Measurements from ENCODE around the gene ROR1.

The ROR1 gene

DNA sequence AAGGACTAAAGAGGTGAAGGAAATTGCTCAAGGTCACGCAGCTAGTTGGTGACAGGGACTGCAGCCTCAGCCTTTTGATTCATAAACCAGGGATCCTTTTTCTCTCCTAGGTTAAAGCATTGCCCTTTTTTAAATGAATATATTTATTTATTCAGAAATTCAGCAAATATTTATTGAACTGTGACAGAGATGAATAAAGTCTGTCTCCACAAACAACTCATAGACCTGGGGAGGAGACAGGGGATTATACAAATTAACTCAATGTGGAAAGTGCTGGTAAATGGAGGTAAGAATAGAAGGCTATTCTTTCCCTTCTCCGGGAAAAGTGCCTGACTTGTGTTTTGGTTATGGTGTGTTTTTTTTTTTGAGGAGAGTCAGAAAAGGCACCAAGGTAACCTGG lies 110.7 kb downstream of the ROR1 start:
- DNase-seq (ENCODE audit: low spot score): no peak

DNA sequence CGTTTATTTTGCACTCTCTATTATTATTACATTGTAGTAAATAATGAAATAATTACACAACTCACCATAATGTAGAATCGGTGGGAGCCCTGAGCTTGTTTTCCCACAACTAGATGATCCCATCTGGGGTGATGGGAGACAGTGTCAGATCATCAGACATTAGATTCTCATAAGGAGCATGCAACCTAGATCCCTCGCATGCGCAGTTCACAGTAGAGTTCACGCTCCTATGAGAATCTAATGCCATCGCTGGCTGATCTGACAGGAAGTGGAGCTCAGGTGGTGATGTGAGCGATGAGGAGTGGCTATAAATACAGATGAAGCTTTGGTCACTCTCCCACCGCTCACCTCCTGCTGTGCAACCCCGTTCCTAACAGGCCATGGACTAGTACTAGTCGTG lies 112.1 kb downstream of the ROR1 start:
- no peak for DNase-seq (ENCODE audit: low spot score)

DNA sequence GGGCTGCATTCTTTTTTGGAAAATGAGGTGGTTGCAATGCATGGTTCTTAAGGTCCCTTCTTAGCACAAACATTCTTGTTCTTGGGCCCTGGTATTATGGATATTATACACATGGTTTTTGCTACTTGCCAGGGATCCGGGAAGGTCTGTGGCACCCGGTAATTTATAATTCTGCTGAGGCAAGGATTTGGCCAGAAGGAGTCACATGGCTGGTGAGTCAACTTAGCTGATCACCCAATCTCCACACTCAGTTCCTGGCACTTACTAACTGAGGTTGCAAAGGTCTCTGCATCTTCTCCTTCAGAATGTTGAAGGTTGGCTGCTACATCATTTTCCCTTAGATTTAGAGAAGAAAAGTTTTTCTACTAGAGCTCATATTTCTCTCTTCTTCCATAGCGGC lies 112.5 kb downstream of the ROR1 start:
- no peak for DNase-seq (ENCODE audit: low spot score)

DNA sequence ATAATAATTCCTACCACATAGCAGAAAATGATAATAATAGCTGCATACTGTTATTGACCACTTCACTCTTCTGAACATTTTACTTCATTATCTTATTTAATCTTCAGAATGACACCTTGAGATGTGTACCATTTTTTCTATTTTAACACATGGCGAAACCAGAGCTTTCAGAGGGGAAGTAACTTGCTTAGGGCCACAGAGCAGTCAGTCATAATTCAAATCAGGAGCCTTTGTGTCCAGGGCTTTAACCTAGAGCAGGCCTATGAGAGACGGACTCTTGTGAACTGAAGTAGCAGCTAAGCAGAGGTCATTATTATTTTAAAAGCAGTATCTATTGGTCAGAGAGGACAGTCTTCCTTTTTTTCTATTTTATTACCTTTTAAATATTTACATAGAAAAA lies 114.0 kb downstream of the ROR1 start:
- DNase-seq (ENCODE audit: low spot score): no peak

DNA sequence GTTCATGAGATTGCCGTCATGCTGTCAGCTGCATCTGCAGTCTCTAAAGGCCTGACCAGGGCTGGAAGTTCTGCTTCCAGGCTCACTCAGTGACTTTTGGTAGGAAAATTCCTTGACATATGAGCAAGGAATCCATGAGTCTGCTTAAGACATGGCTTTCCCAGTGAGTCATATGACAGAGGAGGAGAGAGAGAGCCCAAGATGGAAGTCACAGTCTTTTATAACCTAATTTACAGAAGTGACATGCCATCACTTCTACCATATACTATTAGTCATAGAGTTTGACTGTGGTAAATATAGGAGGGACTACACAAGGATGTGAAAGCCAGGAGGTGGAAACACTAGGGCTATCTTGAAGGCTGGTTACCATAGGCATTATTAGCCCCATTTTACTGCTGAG lies 115.2 kb downstream of the ROR1 start:
- DNase-seq (ENCODE audit: low spot score): no peak

DNA sequence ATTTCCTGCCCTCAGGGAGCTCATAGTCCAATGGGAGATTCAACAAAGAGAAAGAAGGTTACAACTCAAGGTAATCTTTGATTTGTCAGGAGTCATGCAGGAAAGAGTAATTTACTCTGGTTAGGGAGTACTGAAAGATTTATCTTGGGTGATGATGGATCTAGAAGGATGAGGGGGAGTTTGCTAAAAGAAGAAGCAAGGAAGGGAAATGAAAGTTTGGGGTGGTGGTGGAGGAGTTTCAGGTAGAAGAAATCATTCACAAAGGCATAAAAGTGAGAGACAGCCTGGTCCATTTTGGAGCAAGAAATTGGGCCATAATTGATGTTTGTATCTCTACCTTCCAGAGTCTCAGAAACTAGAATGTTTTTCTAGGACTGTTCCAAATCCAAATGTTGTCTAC lies 116.7 kb downstream of the ROR1 start:
- DNase-seq (ENCODE audit: low spot score): no peak

DNA sequence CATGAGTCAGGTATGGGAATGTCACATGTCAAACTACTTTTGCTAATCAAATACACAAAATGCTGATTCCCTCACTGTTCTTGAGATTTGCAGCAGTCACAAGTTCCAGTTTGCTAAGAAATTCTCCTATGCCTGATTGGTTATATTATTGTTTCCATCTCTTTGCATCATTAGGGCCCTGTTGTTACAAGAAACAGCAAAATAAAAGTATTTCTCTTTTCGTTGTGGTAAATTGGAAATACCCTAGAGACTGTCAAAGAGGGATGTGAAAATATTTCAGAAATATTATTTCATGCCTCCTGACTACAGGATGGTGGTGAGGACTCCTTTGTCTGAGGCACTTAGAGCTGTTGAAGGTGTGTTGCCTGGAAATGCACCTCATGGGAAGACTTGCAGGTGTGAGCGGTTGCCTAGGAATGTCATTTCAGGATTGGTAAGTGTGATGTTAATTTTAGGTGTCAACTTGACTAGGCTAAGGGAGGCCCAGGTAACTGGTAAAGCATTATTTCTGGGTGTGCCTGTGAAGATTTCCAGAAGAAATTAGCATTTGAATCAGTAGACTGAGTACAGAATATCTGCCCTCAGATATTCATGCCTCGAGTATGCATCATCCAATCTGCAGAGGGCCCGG lies 117.4 kb downstream of the ROR1 start:
- no peak for DNase-seq (ENCODE audit: low spot score)

DNA sequence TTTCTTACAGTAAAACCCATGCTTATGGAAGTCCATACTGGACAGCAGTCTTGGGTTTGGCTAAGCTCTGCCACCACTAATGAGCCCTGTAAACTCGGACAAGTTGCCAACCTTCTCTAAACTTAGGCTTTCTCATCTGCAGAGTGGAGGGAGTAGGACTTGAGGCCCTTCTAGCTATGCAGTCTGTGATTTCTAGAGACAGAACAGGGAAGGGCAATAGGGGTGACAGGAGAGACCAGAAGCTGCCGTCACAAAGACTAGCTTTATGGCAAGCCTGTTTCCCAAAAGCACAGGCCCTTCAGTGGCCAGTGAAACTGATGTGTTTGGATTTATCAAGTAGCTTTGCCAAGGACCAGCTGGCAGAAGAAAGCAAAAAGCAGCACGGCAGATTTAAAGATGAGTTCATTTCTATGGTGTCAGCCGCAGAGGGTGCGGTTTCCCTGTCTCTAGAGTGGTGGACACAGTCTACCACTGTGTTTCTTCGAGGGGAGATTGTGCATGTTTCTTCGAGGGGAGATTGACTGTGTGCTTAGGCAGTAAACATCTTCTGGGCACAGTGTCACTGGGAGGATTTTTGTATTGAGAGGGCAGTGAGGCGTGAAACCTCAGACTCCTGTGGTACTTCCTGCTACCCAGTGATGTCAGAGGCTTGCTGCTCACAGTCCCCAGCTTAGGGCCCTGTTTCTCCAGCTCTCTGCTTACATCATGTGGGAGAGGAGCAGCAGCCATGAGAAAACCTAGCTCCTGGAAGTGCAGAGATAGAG lies 119.0 kb downstream of the ROR1 start:
- peak; percentile 77 for DNase-seq (ENCODE audit: low spot score)

DNA sequence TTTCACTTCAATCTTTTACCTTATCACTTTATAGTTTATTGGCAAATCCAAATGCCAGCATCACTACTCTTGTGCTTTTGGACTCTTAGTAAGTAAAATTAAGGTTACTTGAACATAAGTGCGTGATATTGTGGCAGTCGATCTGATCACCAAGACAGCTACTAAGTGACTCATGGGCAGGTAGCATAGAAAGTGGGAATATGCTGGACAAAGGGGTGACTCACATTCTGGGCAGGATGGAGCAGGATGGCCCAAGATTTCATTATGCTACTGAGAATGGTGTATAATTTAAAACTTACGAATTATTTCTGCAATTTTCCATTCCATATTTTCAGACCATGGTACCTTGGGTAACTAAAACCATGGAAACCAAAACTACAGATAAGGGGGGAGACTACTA lies 120.2 kb downstream of the ROR1 start:
- DNase-seq (ENCODE audit: low spot score): no peak

DNA sequence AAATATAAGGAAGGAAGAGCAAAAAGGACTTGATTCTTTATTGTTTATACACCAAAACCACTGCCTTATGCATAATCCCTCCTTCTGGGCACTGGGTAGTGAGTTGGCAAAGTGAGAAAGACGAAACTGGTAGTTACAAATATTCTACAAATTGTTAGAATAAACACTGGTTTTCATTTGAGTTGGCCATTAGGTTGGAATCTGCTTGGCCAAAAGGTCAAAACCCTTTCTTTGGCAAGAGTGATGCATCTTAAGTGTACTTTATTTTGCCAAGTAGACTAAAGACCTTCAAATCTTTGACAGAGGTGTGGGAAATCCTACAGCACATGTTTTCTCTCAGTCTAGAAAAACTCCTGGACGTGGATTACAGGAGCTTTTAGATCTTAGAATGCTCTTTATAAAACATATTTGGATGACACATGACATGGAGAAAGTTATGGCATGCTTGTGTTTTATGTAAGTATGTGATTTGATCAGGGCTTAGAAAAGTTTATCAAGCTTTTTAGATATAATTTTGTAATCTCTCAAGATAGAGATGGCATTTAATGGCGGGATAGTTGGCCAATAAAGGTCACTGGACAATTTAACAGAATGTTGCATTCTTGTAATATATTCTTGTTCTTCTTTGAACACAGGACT lies 120.9 kb downstream of the ROR1 start:
- DNase-seq (ENCODE audit: low spot score): no peak

DNA sequence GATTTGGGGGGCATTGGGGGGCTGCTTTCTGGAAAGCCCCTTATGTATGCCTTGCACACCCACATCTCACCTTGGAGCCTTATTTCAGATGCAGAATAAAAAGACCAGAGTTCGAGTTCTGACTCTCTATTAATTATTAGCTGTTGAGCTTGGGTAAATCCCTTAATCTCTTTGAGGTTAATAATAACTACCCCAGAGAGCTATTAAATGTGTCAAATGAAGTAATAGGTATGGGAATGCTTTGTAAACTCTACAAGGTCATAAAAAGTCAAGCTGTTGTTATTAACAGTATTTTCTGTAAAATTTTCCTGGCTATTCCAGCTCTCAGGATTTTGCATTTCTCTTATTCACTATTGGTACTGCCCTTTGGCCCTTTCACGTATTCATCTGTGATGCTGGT lies 122.9 kb downstream of the ROR1 start:
- no peak for DNase-seq (ENCODE audit: low spot score)

DNA sequence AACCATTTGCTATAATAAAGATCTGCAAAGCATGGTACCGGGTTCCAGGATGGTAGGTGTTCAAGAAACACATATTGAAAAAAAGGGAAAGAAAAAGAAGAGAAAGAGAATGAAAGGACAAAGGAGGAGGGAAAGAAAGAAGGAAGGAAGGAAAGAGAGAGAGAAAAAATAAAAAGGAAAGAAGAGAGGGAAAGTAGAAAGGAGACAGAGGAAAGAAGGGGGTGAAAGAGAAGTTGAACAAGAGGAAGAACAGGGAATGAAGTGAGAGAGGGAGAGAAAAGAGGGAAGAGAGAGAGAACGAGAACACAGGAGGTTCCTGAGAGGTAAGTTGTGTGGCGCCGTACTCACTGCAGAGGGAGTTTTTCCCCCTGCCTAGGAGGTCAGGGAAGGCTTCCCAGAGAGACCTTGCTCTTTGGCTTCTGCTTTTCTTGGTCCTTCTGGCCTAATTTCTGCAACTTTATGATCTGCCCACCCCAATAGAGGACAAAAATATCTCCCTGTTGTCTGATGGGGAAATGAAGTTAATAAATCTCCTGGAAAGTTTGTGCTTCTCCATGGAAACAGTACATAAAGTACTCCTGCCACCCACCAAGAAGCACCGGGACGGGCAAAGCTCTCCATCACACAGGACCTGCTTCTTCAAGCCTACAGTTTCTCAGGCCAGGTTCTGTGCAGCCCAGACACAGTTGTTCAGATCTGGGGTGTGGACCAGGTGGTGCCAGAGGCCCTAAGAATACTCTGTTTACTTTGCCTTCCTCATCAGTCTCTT lies 124.8 kb downstream of the ROR1 start:
- no peak for DNase-seq (ENCODE audit: low spot score)

DNA sequence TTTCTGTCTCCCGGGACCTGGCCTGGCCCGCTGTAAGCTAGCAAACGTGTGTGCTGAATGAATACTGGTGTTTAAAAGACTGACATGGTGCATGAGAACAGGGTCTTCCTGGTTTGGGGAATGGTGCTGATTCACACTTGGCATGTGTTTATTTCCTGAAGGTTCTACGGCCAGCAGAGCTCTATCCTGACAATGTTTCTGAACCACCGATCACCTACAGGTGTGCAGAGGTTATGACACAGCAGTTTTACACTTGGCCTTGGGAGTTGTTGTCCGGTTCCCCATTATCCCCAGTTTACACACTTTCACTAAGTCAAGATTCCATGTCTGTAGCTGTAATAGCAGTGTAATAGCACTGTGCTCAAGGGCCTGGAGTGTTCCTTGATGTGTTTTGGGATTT lies 127.3 kb downstream of the ROR1 start:
- no peak for DNase-seq (ENCODE audit: low spot score)

DNA sequence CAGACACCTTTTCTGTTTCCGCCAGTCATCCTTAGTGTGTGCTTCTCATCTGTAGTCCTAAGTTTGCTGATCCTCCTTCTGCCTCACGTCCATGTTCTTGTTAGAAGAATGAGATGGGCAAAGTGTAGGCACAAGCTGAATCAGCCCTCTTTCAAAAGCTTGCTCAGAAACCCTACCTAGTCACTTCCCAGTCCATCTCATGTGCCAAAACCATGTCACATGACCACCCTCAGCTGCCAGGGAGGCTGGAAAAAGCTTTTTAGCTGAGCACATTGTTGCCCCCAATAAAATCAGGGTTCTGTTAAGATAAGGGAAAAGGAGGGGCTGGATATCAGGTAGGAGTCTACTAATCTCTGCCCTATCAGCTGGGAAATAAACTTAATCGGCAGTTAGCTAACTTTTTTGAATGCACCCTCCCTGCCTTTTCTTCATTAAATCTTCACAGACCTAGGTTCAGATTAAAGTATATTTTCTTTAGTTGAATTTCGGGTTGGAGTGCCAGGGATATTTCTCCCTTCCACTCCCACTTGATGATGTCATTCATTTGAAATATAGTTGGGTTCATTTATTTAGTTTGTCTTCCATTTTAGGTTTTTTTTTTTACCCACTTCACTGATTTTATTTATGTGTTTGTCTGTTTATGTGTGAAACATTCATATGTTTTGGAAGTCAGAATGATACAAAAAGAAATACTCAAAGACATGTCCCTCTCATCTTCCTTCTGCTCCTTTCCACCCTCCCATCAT lies 129.2 kb downstream of the ROR1 start:
- DNase-seq (ENCODE audit: low spot score): no peak

DNA sequence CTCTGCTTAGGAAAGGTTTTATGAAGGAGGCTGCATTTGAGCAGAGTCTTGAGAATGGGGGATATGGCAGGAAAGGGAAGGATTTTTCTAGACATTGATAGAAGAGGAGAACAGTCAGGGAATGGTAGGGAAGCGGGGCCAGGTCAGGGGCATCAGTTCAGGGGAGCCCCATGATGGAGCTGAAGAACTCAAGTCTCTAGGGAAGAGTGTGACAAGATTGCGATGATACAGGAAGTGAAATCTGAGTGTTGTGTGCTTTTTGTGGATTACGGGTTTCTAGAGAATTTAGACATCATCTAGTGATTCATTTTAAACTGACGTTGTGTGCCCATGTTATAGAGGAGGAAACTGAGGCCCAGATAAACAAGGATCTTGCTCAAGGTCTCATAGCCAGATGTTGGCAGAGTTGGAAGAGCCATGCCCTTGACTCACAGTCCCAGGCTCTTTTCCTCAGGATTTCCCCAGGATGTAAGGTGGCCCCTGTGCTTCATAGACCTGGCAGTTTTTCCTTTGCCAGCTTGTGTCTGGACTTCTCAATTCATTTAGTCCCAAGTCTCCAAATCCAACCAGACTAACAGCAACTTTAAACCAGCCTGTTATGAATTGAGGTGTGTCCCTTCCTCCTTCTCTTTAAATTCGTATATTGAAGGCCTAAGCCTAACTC lies 130.3 kb downstream of the ROR1 start:
- no peak for DNase-seq (ENCODE audit: low spot score)

DNA sequence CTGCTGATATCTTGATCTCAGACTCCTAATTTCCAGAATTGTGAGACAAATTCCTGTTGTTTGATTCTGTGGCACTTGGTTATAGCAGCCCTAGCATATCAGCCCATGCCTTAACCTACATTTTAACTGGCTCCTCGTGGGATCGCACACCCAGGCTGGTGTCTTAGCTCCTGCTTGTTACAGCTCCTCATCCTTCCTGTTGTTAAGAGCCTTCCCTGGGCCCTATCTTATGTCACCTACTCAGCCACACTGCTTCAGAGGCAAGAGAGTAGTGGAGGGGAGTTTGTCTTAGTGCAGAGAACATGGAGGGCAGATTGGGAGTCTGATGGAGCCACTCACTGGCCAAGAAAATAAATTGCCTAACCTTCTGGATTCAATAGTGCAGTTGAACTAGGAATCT lies 131.0 kb downstream of the ROR1 start:
- no peak for DNase-seq (ENCODE audit: low spot score)

DNA sequence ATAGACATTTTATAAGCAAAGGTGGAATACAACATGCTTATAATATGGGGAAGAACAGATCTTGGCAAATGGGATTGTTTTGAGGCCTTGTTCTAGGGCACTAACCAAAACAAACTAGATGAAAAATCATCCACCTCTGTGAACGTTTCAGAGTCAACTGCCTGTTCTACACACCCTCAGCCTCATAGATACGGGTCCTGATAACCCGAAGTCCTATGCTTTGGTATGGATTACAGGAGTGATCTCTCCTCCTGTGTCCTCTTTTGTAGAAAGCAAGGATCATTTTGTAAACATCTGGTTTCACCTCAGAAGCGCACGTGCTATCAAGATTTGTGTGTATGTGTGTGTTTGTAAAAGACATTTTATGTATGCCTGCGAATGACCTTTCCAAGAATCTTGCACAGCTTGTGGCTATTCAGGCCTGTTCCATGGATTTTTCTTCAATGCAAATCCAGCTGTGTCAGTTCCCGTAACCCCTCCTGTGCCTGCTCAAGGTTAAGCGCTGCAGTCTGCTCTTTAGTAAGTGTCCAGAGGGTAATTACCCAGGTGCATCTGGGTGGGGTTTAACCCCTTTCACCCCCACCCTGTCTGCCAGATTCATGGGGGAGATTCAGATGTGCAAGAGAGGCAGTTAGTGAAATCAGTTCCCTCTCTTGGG lies 132.4 kb downstream of the ROR1 start:
- no peak for DNase-seq (ENCODE audit: low spot score)

DNA sequence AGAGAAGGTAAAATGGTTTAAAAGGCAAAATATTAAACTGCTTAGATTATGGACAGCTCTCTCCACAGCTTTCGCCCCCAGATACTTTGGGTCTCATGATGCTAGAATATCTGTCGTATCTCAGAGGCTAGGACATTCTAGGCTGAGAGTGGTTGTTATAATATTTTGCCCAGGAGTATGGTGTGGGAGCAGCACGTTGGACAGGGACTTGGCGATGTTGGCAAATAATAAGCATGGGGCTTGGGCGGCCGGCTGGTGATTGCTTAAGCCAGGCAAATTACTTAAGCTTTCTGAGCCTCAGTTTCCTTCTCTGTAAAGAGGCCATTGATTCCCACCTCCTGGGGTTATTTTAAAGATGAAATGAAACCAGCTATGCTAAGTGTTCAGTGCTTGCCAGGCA lies 133.2 kb downstream of the ROR1 start:
- no peak for DNase-seq (ENCODE audit: low spot score)

DNA sequence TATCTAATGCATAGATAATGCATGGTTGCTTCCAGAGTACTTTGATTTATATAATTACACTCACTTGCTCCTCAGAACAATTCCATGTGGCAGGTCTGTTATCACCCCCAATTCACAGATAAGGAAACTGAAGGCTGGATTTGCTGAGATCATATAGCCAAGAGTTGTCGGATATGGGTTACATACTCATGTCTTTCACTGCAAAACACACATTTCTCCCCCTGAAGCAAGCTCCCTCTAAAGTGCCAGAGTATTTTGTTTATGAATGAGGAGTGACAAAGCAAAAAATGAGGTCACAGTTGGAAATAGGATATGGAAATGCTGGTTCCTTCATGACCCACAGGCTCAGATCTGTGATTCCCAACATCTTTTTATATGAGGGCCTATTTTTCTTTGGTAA lies 134.2 kb downstream of the ROR1 start:
- DNase-seq (ENCODE audit: low spot score): no peak

DNA sequence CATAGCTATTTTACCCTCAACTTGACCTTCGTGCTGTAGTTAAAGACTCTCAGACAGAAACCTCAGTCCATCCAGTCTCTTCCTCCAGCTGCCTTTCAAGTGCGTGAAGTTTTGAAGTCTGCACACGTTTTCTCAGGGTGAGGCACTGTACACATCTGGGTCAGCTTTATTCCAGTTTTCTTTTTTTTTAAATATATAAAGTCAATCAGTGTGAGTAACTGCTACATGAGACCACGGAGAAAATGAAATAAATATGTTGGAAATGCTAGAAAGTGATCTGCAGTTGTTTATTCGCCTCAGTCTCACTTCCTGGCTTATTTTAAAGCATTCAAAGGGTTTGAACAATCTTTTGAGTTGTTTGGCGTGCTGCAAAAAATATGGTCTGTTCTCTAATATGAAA lies 135.7 kb downstream of the ROR1 start:
- DNase-seq (ENCODE audit: low spot score): no peak

DNA sequence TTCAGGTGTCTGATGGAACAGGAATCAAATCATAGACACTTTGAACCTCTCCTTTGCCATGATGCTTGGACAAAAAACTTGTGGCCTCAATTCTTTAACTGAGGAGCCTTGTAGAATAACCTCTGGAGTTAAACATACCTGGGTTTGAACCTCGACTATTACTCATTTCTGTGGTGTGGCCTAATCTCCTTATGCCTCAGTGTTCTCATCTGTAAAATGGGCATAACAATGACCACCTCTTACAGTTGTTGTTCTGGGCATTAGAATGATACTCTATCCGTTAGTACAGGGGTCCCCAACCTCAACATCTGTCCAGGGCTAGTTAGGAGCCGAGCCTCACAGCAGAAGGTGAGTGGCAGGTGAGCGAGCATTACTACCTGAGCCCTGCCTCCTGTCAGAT lies 137.2 kb downstream of the ROR1 start:
- no peak for DNase-seq (ENCODE audit: low spot score)
